Limb (tissue), 2 donors: ENCODE results near the gene TMPRSS9.
"Not testable (repeated sequence)": the region's sequence is repeated elsewhere in the genome, so short reads cannot be mapped to it uniquely, and the experiment has no call there.

ENCODE experiments used
- DNase-seq, 2 donors: peaks; one replicate each; pipeline ENCODE4 v3.0.0-alpha.2; 2016; ENCODE audit errors: extremely low spot score in 2 of 2

The TMPRSS9 gene

DNA sequence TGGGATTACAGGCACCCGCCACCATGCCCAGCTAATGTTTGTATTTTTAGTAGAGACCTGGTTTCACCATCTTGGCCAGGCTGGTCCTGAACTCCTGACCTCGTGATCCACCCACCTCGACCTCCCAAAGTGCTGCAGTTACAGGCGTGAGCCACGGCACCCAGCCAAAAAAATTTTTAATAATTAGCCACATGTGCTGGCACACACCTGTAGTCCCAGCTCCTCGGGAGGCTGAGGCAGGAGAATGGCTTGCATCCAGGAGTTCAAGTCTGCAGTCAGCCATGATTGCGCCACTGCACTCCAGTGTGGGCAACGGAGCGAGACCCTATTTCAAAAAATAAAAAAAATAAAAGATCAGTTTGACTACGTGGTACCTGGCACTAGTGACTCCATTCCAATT is 98.7 kb downstream of the TMPRSS9 start:
- not testable (repeated sequence) for DNase-seq

DNA sequence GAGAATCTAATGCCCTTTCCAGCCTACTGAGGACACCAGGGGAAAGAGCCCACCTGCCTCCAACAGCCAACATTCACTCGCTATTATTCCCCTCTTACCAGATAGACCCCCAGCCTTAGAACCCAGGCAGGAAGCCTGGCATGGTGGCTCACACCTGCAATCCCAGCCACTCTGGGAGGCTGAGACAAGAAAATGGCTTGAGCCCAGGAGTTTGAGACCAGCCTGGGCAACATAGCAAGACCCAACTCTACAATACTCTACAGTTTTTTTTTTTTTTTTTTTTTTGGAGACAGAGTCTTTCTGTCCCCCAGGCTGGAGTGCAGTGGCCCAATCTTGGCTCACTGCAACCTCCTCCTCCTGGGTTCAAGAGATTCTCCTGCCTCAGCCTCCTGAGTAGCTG is 100.2 kb downstream of the TMPRSS9 start:
- no peak for DNase-seq

DNA sequence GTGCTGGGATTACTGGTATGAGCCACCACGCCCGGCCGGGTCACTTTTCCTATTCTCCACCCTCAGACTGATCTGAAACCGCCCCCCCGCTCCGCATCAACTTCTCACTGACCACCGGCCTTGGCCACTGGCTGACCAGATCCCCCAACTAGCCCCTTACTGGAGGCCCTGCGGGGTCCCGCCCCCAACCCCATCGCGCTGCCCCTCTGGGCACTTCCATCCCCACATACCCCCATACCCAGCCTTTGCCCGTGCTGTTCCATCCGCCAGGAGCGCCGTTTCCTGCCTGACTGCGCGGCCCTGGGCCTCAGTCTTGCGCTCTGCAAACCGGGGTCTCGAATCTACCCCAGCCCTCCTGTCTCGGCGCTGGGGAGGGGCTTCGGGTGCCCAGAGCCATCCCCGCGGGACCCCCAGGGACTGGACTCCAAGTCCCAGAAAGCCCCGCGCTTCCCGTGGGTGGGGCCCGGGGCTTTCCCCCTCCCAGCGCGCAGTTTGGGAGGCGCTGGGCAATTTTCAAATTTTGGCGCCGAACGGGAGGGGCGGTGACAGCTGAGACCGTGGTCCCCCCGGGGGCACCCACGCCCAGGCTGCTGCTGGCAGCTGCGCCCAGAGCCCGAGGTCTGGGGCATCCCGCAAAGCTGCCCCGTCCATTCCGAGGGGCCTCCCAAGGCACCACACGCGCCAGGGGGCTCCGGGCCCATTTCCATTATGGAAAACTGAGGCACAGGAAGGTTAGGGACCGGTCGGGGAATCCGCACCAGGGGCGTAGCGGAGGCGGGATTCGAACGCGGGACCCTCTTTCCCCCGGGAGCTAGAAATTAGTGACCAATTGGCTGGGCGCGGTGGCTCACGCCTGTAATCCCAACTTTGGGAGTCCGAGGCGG is 101.9 kb downstream of the TMPRSS9 start:
- DNase-seq, result peak; percentile 70 to 84

DNA sequence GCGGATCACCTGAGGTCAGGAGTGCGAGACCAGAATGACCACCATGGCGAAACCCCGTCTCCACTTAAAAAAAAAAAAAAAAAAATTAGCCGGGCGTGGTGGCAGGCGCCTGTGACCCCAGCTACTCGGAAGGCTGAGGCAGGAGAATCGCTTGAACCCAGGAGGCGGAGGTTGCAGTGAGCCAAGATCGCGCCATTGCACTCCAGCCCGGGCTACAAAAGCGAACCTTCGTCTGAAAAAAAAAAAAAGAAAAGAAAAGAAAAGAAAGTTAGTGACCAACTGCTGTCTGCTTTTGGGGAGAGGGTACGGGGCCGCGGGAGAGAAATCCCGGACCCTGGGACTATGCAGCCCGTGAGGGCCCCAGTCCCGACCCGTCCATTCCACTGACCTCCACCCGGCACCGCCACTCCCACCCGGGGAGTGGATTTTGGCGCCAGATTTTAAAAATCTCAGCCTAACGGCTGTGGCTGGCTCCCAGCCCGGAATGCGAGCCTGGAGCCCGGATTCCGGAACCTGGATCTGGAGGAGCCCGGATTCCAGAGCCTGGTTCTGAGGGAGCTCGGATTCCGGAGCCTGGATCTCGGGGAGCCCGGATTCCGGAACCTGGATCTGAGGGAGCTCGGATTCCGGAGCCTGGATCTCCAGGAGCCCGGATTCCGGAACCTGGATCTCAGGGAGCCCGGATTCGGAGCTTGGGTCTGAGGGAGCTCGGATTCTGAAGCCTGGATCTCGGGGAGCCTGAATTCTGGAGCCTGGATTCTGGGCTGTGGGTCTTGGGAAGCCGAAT is 102.8 kb downstream of the TMPRSS9 start:
- peak; percentile 93 to 94 for DNase-seq

DNA sequence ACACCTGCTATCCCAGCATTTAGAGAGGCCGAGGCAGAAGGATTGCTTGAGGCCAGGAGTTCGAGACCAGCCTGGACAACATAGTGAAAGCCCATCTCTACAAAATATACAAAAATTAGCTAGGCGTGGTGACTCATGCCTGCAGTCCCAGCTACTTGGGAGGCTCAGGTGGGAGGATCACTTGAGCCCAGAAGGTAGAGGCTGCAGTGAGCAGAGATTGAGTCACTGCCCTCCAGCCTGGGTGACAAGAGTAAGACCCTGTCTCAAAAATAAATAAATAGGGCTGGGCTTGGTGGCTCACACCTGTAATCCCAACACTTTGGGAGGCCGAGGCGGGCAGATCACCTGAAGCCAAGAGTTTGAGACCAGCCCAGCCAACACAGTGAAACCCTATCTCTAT is 103.6 kb downstream of the TMPRSS9 start:
- DNase-seq, result not testable (repeated sequence)

DNA sequence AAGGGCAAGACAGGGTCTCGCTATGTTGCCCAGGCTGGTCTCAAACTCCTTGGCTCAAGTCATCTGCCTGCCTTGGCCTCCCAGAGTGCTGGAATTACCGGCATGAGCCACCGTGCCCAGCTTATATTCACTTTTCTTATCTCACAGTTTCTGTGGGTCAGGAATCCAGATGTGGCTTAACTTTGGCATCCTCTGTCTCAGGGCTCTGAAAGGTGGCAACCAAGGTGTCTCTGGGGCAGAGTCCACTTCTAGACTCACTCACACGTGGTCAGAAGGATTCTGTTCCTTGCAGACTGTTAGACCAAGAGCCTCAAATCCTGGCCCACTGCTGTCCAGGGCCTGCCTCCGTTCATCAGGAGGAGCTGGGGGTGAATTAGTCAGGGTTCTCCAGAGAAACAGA is 104.3 kb downstream of the TMPRSS9 start:
- DNase-seq, result no peak

DNA sequence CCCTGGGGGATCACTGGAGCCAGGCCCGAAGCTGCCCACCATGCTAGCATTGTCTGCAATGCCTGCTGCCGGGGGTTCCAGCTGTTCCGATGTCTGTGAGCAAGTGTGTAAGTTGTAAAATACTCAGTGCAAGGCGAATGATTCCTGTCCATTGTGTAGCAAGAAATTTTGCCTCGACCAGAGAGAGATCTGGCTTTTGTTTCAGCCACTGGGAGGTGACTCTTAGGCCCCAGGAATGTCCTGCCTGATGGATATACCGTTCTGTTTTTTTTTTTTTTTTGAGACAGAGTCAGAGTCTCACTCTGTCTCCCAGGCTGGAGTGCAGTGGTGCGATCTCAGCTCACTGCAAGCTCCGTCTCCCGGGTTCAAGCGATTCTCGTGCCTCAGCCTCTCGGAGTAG is 108.5 kb downstream of the TMPRSS9 start:
- no peak for DNase-seq

DNA sequence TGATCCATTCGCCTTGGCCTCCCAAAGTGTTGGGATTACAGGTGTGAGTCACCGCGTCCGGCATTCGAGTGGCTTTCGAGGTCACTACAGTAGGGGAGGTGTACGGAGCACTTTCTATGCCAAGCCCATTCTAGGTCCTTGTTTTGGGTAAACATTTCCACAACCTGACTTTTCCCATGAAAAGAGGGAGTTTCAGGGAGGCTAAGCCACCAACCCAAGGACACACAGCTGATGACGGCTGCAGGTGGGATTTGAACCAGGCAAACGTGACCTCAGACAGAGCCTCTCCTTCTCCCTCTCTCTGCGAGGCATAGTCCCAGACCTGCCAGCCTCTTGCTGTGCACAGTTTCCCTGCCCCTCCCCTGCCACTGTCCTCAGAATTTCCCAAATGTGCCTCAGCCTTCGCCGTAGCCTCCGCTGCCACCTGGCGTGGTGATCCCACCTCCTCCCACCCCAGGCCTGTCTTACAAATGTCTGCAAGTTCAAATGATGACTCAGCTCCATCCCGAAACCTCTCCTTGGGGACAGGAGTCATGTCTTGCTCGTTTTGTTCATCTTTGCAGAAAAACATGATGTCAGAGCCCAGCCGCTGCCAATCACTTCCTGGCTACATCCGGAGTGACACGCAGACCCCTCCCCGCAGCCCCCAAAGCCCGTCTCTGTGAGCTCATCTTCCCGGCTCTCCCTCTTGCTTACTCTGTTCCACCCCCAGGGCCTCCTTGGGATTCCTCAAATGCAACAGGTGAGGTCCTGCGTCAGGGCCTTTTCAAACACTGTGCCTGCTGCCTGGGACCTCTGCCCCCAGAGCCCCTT is 109.2 kb downstream of the TMPRSS9 start:
- peak in 1 of 2 donors; percentile 64 for DNase-seq

DNA sequence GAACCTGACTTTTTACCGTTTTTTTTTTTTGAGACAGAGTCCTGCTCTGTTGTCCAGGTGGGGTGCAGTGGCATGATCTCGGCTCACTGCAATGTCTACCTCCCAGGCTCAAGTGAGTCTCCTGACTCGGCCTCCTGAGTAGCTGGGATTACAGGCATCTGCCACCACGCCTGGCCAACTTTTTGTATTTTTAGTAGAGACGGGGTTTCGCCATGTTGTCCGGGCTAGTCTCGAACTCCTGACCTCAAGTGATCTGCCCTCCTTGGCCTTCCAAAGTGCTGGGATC is 109.8 kb downstream of the TMPRSS9 start:
- not testable (repeated sequence) for DNase-seq

DNA sequence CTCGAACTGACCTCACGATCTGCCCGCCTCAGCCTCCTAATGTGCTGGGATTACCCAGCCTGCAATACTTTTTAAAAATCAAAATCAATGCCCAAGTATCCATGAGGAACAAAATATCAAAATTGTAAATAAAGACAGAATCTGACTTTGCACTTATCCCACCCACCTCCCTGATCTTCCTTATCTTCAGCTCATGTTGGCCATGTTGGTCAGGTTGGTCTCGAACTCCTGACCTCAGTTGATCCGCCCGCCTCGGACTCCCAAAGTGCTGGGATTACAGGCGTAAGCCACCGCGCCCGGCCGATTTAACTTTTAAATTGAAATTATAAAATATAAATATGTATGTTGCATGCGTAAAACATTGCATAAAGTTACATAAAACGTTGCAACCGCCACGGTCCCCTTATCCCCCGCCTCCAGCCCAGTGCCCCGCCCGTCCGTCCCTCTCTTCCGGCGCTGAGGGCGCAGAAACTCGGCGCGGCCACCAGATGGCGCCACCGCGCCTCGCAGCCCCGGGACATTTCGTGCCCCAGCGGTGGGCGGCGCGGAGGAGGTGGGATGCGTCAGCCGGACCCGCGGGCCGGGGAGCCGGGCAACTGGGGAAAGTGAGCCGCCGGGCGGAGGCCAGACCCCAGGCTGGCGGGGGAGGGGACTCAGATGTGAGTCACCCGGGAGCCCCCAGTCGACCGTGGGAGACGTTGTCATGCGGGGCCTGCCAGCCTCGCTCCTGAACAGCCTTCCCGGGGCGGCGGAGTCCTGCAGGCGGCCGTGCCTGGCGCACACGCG is 114.4 kb downstream of the TMPRSS9 start:
- DNase-seq, result peak; percentile 86 to 91

DNA sequence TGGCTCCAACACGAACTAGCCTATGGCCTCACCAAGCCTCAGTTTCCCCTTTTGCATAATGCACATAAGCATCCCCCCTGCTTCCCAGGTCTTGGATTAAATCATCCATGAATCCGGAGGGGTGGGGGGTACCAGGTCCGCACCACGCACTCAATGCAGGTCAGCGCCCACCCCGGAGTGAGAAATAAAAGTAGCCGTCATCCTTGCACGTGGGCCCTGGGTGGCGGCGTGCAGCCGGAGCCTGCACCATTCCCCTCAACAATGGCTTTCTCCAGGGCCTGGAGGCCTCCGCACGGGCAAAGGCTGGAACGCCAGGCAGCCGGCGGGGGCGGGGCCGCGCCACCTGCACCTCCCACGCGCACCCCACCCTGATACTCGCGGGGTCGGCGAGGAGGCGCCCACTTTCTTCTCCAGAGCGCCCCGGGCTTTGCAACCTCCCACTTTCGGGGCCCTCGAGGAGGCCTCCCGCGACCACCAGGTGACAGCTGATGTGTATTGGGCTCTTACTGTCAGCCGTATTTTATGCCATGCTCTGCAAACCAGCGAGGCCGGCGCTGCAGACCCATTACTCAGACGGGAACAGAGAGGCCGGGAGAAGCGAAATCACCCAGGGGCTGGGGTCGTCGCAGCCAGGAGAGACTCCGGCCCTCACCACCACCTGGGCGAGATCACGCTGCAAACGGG is 115.1 kb downstream of the TMPRSS9 start:
- peak in 1 of 2 donors; percentile 70 for DNase-seq
